HAP-1 (cell line): Measurements from ENCODE around the gene PRELID1.

Source experiments
- DNase-seq, 2 experiments: peaks; one replicate each; pipeline ENCODE4 v3.0.0-alpha.2; 2016 to 2020; ENCODE audit warnings: low spot score in 2 of 2
- H3K27me3 ChIP-seq: fragments of 250-450 bp; sonication (Bioruptor Pico); 2 replicates; pipeline ENCODE4 v1.5.1; 2020; ENCODE audit warnings: low read depth, mild to moderate bottlenecking, moderate library complexity
- H3K36me3 ChIP-seq: fragments of 250-450 bp; sonication (Bioruptor Pico); replicated peaks from 2 replicates; pipeline ENCODE4 v1.5.1; 2020; ENCODE audit warnings: mild to moderate bottlenecking
- H3K4me1 ChIP-seq: fragments of 250-450 bp; sonication (Bioruptor Pico); 2 replicates; pipeline ENCODE4 v1.5.1; 2020; ENCODE audit warnings: mild to moderate bottlenecking
- H3K4me3 ChIP-seq: fragments of 250-450 bp; sonication (Bioruptor Pico); 2 replicates; pipeline ENCODE4 v1.5.1; 2020; ENCODE audit warnings: mild to moderate bottlenecking, moderate library complexity
- H3K9me3 ChIP-seq: fragments of 250-450 bp; sonication (Bioruptor Pico); 2 replicates; pipeline ENCODE4 v1.5.1; 2020; ENCODE audit warnings: mild to moderate bottlenecking, moderate library complexity
- in situ Hi-C: fragments of 300-500 bp; cut with MboI; formaldehyde crosslinking; loops from 3 replicates; pipeline ENCODE4 v1.14.3; 2020; ENCODE audit warnings: low sequenced_read_pairs, inconsistent platforms, mixed read lengths

Gene PRELID1

GRCh38 chr5:177313561-177314259 is 10.1 kb downstream of the PRELID1 start:
- Histone ChIP-seq H3K36me3 (peaks cover 17% of the 10 kb centered on the region), H3K27me3 (no peaks in the 10 kb centered on the region), H3K4me3 (peak overlapping the region; percentile 87; the same call in 1 of the 2 replicates), H3K9me3 (no peaks in the 10 kb centered on the region), H3K4me1 (peaks cover 24% of the 10 kb centered on the region)
- in situ Hi-C loops = loop anchor here (10.0 kb wide), 1 partner anchor 131 kb away; the partner anchor contains the start of gene PRR7
- DNase-seq = no peak

GRCh38 chr5:177314376-177315342 is 11.1 kb downstream of the PRELID1 start:
- peaks cover 24% of the 10 kb centered on the region for H3K4me1 ChIP-seq
- peaks cover 2% of the 10 kb centered on the region; the same call in 1 of the 2 replicates for H3K9me3 ChIP-seq
- H3K4me3 ChIP-seq = no peak overlapping the region
- H3K36me3 ChIP-seq = peaks cover 8% of the 10 kb centered on the region
- no peak for DNase-seq
- in situ Hi-C loops = loop anchor here (10.0 kb wide), 1 partner anchor 130 kb away; the partner anchor contains the start of gene PRR7
- no peaks in the 10 kb centered on the region for H3K27me3 ChIP-seq

GRCh38 chr5:177315411-177315810 is 11.8 kb downstream of the PRELID1 start:
- no peak for DNase-seq
- in situ Hi-C loops = loop anchor here (10.0 kb wide), 1 partner anchor 129 kb away; the partner anchor contains the start of gene PRR7
- H3K36me3 ChIP-seq = peaks cover under 1% of the 10 kb centered on the region
- no peak overlapping the region for H3K4me3 ChIP-seq
- H3K9me3 ChIP-seq = peaks cover 2% of the 10 kb centered on the region; the same call in 1 of the 2 replicates
- H3K27me3 ChIP-seq = no peaks in the 10 kb centered on the region
- peaks cover 18% of the 10 kb centered on the region for H3K4me1 ChIP-seq

GRCh38 chr5:177316005-177316404 is 12.4 kb downstream of the PRELID1 start:
- Histone ChIP-seq H3K4me1 (peaks cover 13% of the 10 kb centered on the region), H3K36me3 (no peaks in the 10 kb centered on the region; the same call in 1 of the 2 replicates), H3K27me3 (no peaks in the 10 kb centered on the region), H3K4me3 (no peak overlapping the region), H3K9me3 (peaks cover 5% of the 10 kb centered on the region; the same call in 1 of the 2 replicates)
- in situ Hi-C loops = loop anchor here (10.0 kb wide), 1 partner anchor 129 kb away; the partner anchor contains the start of gene PRR7
- no peak for DNase-seq

- Histone ChIP-seq H3K36me3 (no peaks in the 10 kb centered on the region; the same call in 1 of the 2 replicates), H3K9me3 (peaks cover 5% of the 10 kb centered on the region; the same call in 1 of the 2 replicates), H3K4me1 (peaks cover 7% of the 10 kb centered on the region), H3K4me3 (no peak overlapping the region), H3K27me3 (no peaks in the 10 kb centered on the region)
- DNase-seq = peak; percentile 74 to 84
- in situ Hi-C loops = loop anchor here (10.0 kb wide), 1 partner anchor 127 kb away; the partner anchor contains the start of gene PRR7
These were observed 14.4 kb downstream of the PRELID1 start for GRCh38 chr5:177317959-177318377.

- H3K27me3 ChIP-seq = no peaks in the 10 kb centered on the region
- no peak for DNase-seq
- H3K9me3 ChIP-seq = peaks cover 5% of the 10 kb centered on the region; the same call in 1 of the 2 replicates
- H3K4me1 ChIP-seq = peaks cover under 1% of the 10 kb centered on the region
- no peak overlapping the region for H3K4me3 ChIP-seq
- H3K36me3 ChIP-seq = no peaks in the 10 kb centered on the region; the same call in 1 of the 2 replicates
- in situ Hi-C loops = loop anchor here (10.0 kb wide), 1 partner anchor 125 kb away; the partner anchor contains the start of gene PRR7
These were observed 16.5 kb downstream of the PRELID1 start for GRCh38 chr5:177319913-177320588.

- in situ Hi-C loops = no loop called here
- H3K27me3 ChIP-seq = no peaks in the 10 kb centered on the region
These were observed 17.3 kb downstream of the PRELID1 start for GRCh38 chr5:177320879-177321278.

GRCh38 chr5:177325868-177326381 is 22.3 kb downstream of the PRELID1 start:
- Histone ChIP-seq H3K9me3 (no peaks in the 10 kb centered on the region), H3K4me3 (no peak overlapping the region), H3K27me3 (no peaks in the 10 kb centered on the region), H3K4me1 (peaks cover 16% of the 10 kb centered on the region), H3K36me3 (peaks cover 3% of the 10 kb centered on the region; the same call in 1 of the 2 replicates)
- in situ Hi-C loops = no loop called here
- DNase-seq = peak; percentile 76 to 93

More at GRCh38 chr5:177320879-177321278, 17.3 kb downstream of the PRELID1 start:
- Histone ChIP-seq H3K36me3 (no peaks in the 10 kb centered on the region; the same call in 1 of the 2 replicates), H3K9me3 (peaks cover 5% of the 10 kb centered on the region; the same call in 1 of the 2 replicates), H3K4me3 (no peak overlapping the region), H3K4me1 (peaks cover 9% of the 10 kb centered on the region)
- no peak for DNase-seq

GRCh38 chr5:177327539-177328522 is 24.2 kb downstream of the PRELID1 start:
- in situ Hi-C loops = no loop called here
- Histone ChIP-seq H3K4me3 (no peak overlapping the region), H3K4me1 (peaks cover 16% of the 10 kb centered on the region)

GRCh38 chr5:177328545-177329231 is 25.1 kb downstream of the PRELID1 start:
- H3K4me1 ChIP-seq = peaks cover 16% of the 10 kb centered on the region
- H3K9me3 ChIP-seq = no peaks in the 10 kb centered on the region
- peaks cover 9% of the 10 kb centered on the region for H3K36me3 ChIP-seq
- H3K27me3 ChIP-seq = no peaks in the 10 kb centered on the region
- DNase-seq = no peak
- in situ Hi-C loops = no loop called here
- H3K4me3 ChIP-seq = no peak overlapping the region

More at GRCh38 chr5:177327539-177328522, 24.2 kb downstream of the PRELID1 start:
- H3K27me3 ChIP-seq = no peaks in the 10 kb centered on the region
- DNase-seq = no peak
- H3K36me3 ChIP-seq = peaks cover 3% of the 10 kb centered on the region; the same call in 1 of the 2 replicates
- no peaks in the 10 kb centered on the region for H3K9me3 ChIP-seq

- Histone ChIP-seq H3K27me3 (no peaks in the 10 kb centered on the region), H3K4me1 (peaks cover 16% of the 10 kb centered on the region), H3K4me3 (no peak overlapping the region), H3K9me3 (no peaks in the 10 kb centered on the region), H3K36me3 (peaks cover 20% of the 10 kb centered on the region)
- DNase-seq = no peak
- in situ Hi-C loops = no loop called here
These were observed 26.3 kb downstream of the PRELID1 start for GRCh38 chr5:177329883-177330282.
